Right lobe of liver (tissue), 6 donors: ENCODE data around the gene PRR16. TPM values are rescaled to one million over a fixed set of nuclear protein-coding genes. Genes with fewer than 3 reads are reported as not detected.
A peak's percentile ranks its signal among the peaks of the same experiment; 100 is the strongest.

Source experiments
- ATAC-seq, 4 donors: fragments of 200-7000 bp; cut with Tn5 transposase; one replicate each; pipeline ENCODE4 v1.9.1; 2020; ENCODE audit warnings: mild to moderate bottlenecking in 4 of 4, moderate library complexity in 4 of 4
- DNase-seq, 3 donors: peaks; one replicate each; pipeline ENCODE4 v3.0.0-alpha.2; 2020
- H3K27ac ChIP-seq, 3 donors: fragments of 200-600 bp; one replicate each; pipeline ENCODE4 v1.8.0; 2022
- H3K27me3 ChIP-seq, 2 donors: fragments of 200-600 bp; one replicate each; pipeline ENCODE4 v1.8.0; 2022
- H3K36me3 ChIP-seq, 4 donors: fragments of 200-600 bp; sonication (generic) in 1 of 4; one replicate each; pipeline versions ENCODE4 v1.5.1 to v1.8.0; 2017 to 2022; ENCODE audit warnings: control low read depth in 1 of 4
- H3K4me1 ChIP-seq, 4 donors: fragments of 200-600 bp; sonication (generic) in 1 of 4; one replicate each; pipeline versions ENCODE4 v1.5.1 to v1.8.0; 2017 to 2022; ENCODE audit warnings: control low read depth in 1 of 4
- H3K4me3 ChIP-seq, 3 donors: fragments of 200-600 bp; one replicate each; pipeline ENCODE4 v1.8.0; 2022
- H3K9me3 ChIP-seq, 4 donors: fragments of 200-600 bp; sonication (generic) in 1 of 4; one replicate each; pipeline versions ENCODE4 v1.5.1 to v1.8.0; 2017 to 2022; ENCODE audit warnings: control low read depth in 1 of 4
- CTCF ChIP-seq, 4 donors: fragments of 200-600 bp in 3 of 4; fragments of 450-650 bp in 1 of 4; IDR thresholded peaks; one replicate each; pipeline versions ENCODE4 v1.5.1 to v1.8.0; 2016 to 2022; ENCODE audit warnings: antibody characterized with exemption in 4 of 4, mild to moderate bottlenecking in 2 of 4
- POLR2A ChIP-seq: fragments of 450-650 bp; IDR thresholded peaks from one replicate; pipeline ENCODE4 v1.6.1; 2017; ENCODE audit warnings: antibody characterized with exemption, mild to moderate bottlenecking
- WGBS: methylation state at CpG from one replicate; pipeline ENCODE4 v1.1.6; 2018; ENCODE audit warnings: low coverage, low lambda C conversion rate; ENCODE audit not compliant: insufficient coverage; ENCODE audit errors: missing lambda C conversion rate; 5-methylcytosine and 5-hydroxymethylcytosine counted together
- intact Hi-C, 2 donors: fragments of 100-400 bp; cut with DNase I; formaldehyde crosslinking; loops; one replicate each; pipeline versions ENCODE4 v1.11.2 to v1.14.1; 2022
- total RNA-seq, 6 experiments: library from RNA; depleted of rRNA in 2 of 6; stranded (reverse); fragments of >200 nt in 2 of 6; fragmentation: NEBNext Ultra II Directional in 3 of 6; extraction: Animal tissue kit (Norgen Biotek cat#: 25700) in 3 of 6; gene quantifications; one replicate each; pipeline versions ENCODE4 v1.1.0 to v1.2.4, GENCODE V29; 2016 to 2023
- donor health status: DM: no; HTN: yes; CAD: no.
- donor health status: DM: no; HTN: no; CAD: no.
- donor health status: DM: no; HTN: no; CAD: no.
- donor health status: DM: no; HTN: yes; CAD: no.
- donor health status: DM: no; HTN: yes; CAD: no.

PRR16 gene
- total RNA-seq, 6 experiments from 2014 or later: 0.16 to 1.2 (median 0.39) TPM; not detected in 1

GRCh38 chr5:120446068-120446492 lies 18.0 kb upstream of the PRR16 start:
- H3K36me3 ChIP-seq: no peaks in the 10 kb centered on the region
- no peaks in the 10 kb centered on the region for H3K27me3 ChIP-seq
- 24% methylated on average over 2 of the region's 2 CpGs for WGBS
- H3K27ac ChIP-seq: no peak overlapping the region
- intact Hi-C loops: no loop called here
- TF ChIP-seq POLR2A (no peak), CTCF (IDR thresholded peaks at IDR 0.05) (no peak)
- no peak overlapping the region for H3K4me3 ChIP-seq
- DNase-seq: no peak
- no peaks in the 10 kb centered on the region for H3K9me3 ChIP-seq
- no peaks in the 10 kb centered on the region for H3K4me1 ChIP-seq
- peak in 2 of 4 donors; percentile 23 to 76 for ATAC-seq

GRCh38 chr5:120446901-120447300 lies 17.2 kb upstream of the PRR16 start:
- intact Hi-C loops: no loop called here
- Histone ChIP-seq H3K9me3 (no peaks in the 10 kb centered on the region), H3K4me3 (no peak overlapping the region), H3K4me1 (no peaks in the 10 kb centered on the region), H3K27me3 (no peaks in the 10 kb centered on the region), H3K36me3 (no peaks in the 10 kb centered on the region), H3K27ac (no peak overlapping the region)
- no peak for ATAC-seq
- WGBS: 39% methylated on average over 2 of the region's 2 CpGs
- no peak for DNase-seq
- no peak for TF ChIP-seq POLR2A

- no peak overlapping the region for H3K4me3 ChIP-seq
- H3K36me3 ChIP-seq: no peaks in the 10 kb centered on the region
- no peaks in the 10 kb centered on the region for H3K27me3 ChIP-seq
- H3K9me3 ChIP-seq: no peaks in the 10 kb centered on the region
- TF ChIP-seq CTCF (IDR thresholded peaks at IDR 0.05): no peak
- TF ChIP-seq POLR2A: no peak
- 45% methylated on average over 1 of the region's 1 CpG for WGBS
- no peak for DNase-seq
- ATAC-seq: no peak
- H3K27ac ChIP-seq: no peak overlapping the region
- H3K4me1 ChIP-seq: no peaks in the 10 kb centered on the region
- intact Hi-C loops: no loop called here
Measured at GRCh38 chr5:120447706-120448239, 16.3 kb upstream of the PRR16 start.

- WGBS: 32% methylated on average over 3 of the region's 3 CpGs
- no peaks in the 10 kb centered on the region for H3K9me3 ChIP-seq
- no peak overlapping the region for H3K27ac ChIP-seq
- H3K36me3 ChIP-seq: no peaks in the 10 kb centered on the region
- no peak for DNase-seq
- no peak overlapping the region for H3K4me3 ChIP-seq
- intact Hi-C loops: no loop called here
- no peaks in the 10 kb centered on the region for H3K4me1 ChIP-seq
- TF ChIP-seq CTCF (IDR thresholded peaks at IDR 0.05) (no peak), POLR2A (no peak)
- ATAC-seq: no peak
- H3K27me3 ChIP-seq: no peaks in the 10 kb centered on the region
Measured at GRCh38 chr5:120449501-120449900, 14.6 kb upstream of the PRR16 start.

GRCh38 chr5:120450910-120451309 lies 13.2 kb upstream of the PRR16 start:
- H3K36me3 ChIP-seq: no peaks in the 10 kb centered on the region
- no peak overlapping the region for H3K27ac ChIP-seq
- WGBS: no CpG with 5 or more reads among the region's 5 CpGs
- no peak for TF ChIP-seq CTCF (IDR thresholded peaks at IDR 0.05)
- TF ChIP-seq POLR2A: no peak
- no peaks in the 10 kb centered on the region for H3K9me3 ChIP-seq
- intact Hi-C loops: no loop called here
- H3K4me3 ChIP-seq: no peak overlapping the region
- H3K4me1 ChIP-seq: no peaks in the 10 kb centered on the region
- ATAC-seq (no peak), DNase-seq (no peak)
- H3K27me3 ChIP-seq: no peaks in the 10 kb centered on the region
